Loucy (cell line): ENCODE results near the gene SLC16A7.

Source experiments
- H2AFZ ChIP-seq: fragments of 200-600 bp; sonication (generic); 2 replicates; pipeline ENCODE4 v1.6.0; 2016; ENCODE audit warnings: antibody characterized with exemption, mild to moderate bottlenecking, low read length, moderate library complexity
- H3F3A ChIP-seq: fragments of 200-600 bp; 2 replicates; pipeline ENCODE4 v1.6.0; 2016; ENCODE audit warnings: antibody characterized with exemption, low read depth, mild to moderate bottlenecking
- H3K27me3 ChIP-seq: fragments of 200-600 bp; sonication (generic); 2 replicates; pipeline ENCODE4 v1.6.1; 2014; ENCODE audit warnings: low read length, mild to moderate bottlenecking; ENCODE audit not compliant: insufficient read depth, poor library complexity, severe bottlenecking
- H3K36me3 ChIP-seq: fragments of 200-600 bp; sonication (generic); 2 replicates; pipeline ENCODE4 v1.6.1; 2016; ENCODE audit warnings: low read length; ENCODE audit not compliant: insufficient read depth
- H3K4me1 ChIP-seq: fragments of 200-600 bp; sonication (generic); 2 replicates; pipeline ENCODE4 v1.5.1; 2014; ENCODE audit warnings: low read length, mild to moderate bottlenecking; ENCODE audit not compliant: insufficient read depth, poor library complexity, severe bottlenecking
- H3K4me2 ChIP-seq: fragments of 200-600 bp; sonication (generic); 2 replicates; pipeline ENCODE4 v1.6.0; 2014; ENCODE audit warnings: antibody characterized with exemption, low read length, low read depth, mild to moderate bottlenecking; ENCODE audit not compliant: poor library complexity, severe bottlenecking
- H3K4me3 ChIP-seq: fragments of 200-600 bp; sonication (generic); 2 replicates; pipeline ENCODE4 v1.5.1; 2014; ENCODE audit warnings: low read length, mild to moderate bottlenecking, mixed read lengths; ENCODE audit not compliant: poor library complexity, severe bottlenecking
- H3K79me2 ChIP-seq: fragments of 200-600 bp; sonication (generic); 2 replicates; pipeline ENCODE4 v1.6.1; 2014; ENCODE audit warnings: low read length; ENCODE audit not compliant: insufficient read depth
- H3K9ac ChIP-seq: fragments of 200-600 bp; sonication (generic); 2 replicates; pipeline ENCODE4 v1.6.0; 2014; ENCODE audit warnings: mild to moderate bottlenecking, low read depth, low read length, moderate library complexity; ENCODE audit not compliant: poor library complexity, severe bottlenecking
- H3K9me2 ChIP-seq: fragments of 200-600 bp; sonication (generic); replicated peaks from 2 replicates; pipeline ENCODE4 v1.6.1; 2016; ENCODE audit warnings: low read depth, low read length, mixed read lengths
- H3K9me3 ChIP-seq: fragments of 200-600 bp; sonication (generic); 2 replicates; pipeline ENCODE4 v1.6.1; 2014; ENCODE audit warnings: mild to moderate bottlenecking, antibody characterized with exemption, low read length, low read depth; ENCODE audit not compliant: insufficient read depth
- H4K20me1 ChIP-seq: fragments of 200-600 bp; sonication (generic); 2 replicates; pipeline ENCODE4 v1.6.0; 2014; ENCODE audit warnings: antibody characterized with exemption, low read length, mild to moderate bottlenecking; ENCODE audit not compliant: insufficient read depth, poor library complexity, severe bottlenecking
- EZH2phosphoT487 ChIP-seq: fragments of 200-600 bp; IDR thresholded peaks from 2 replicates; pipeline ENCODE4 v1.6.1; 2018; ENCODE audit warnings: antibody characterized with exemption, mild to moderate bottlenecking, moderate library complexity, borderline replicate concordance
- TF ChIP-seq, protein P1 (sequence below): fragments of 200-600 bp; sonication (generic); conservative IDR thresholded peaks from 2 replicates; pipeline ENCODE4 v1.5.1; 2014; ENCODE audit warnings: mild to moderate bottlenecking, antibody characterized with exemption, low read length

The SLC16A7 gene

GRCh38 chr12:59677857-59678256 is 82.0 kb downstream of the SLC16A7 start:
- no peak overlapping the region for H3K9ac ChIP-seq
- no peak overlapping the region for H3K4me2 ChIP-seq
- no peak overlapping the region for H3K4me3 ChIP-seq
- no peak overlapping the region for H2AFZ ChIP-seq
- H3K27me3 ChIP-seq, result no peaks in the 10 kb centered on the region
- TF ChIP-seq, protein P1, sequence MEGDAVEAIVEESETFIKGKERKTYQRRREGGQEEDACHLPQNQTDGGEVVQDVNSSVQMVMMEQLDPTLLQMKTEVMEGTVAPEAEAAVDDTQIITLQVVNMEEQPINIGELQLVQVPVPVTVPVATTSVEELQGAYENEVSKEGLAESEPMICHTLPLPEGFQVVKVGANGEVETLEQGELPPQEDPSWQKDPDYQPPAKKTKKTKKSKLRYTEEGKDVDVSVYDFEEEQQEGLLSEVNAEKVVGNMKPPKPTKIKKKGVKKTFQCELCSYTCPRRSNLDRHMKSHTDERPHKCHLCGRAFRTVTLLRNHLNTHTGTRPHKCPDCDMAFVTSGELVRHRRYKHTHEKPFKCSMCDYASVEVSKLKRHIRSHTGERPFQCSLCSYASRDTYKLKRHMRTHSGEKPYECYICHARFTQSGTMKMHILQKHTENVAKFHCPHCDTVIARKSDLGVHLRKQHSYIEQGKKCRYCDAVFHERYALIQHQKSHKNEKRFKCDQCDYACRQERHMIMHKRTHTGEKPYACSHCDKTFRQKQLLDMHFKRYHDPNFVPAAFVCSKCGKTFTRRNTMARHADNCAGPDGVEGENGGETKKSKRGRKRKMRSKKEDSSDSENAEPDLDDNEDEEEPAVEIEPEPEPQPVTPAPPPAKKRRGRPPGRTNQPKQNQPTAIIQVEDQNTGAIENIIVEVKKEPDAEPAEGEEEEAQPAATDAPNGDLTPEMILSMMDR, result no peak
- no peak for TF ChIP-seq EZH2phosphoT487
- no peaks in the 10 kb centered on the region for H3K79me2 ChIP-seq
- H3K36me3 ChIP-seq, result peaks cover 8% of the 10 kb centered on the region; the same call in 1 of the 2 replicates
- no peaks in the 10 kb centered on the region for H3F3A ChIP-seq
- H3K9me2 ChIP-seq, result no peaks in the 10 kb centered on the region
- no peaks in the 10 kb centered on the region for H3K4me1 ChIP-seq
- peaks cover 6% of the 10 kb centered on the region; the same call in 1 of the 2 replicates for H3K9me3 ChIP-seq
- H4K20me1 ChIP-seq, result no peaks in the 10 kb centered on the region

DNA sequence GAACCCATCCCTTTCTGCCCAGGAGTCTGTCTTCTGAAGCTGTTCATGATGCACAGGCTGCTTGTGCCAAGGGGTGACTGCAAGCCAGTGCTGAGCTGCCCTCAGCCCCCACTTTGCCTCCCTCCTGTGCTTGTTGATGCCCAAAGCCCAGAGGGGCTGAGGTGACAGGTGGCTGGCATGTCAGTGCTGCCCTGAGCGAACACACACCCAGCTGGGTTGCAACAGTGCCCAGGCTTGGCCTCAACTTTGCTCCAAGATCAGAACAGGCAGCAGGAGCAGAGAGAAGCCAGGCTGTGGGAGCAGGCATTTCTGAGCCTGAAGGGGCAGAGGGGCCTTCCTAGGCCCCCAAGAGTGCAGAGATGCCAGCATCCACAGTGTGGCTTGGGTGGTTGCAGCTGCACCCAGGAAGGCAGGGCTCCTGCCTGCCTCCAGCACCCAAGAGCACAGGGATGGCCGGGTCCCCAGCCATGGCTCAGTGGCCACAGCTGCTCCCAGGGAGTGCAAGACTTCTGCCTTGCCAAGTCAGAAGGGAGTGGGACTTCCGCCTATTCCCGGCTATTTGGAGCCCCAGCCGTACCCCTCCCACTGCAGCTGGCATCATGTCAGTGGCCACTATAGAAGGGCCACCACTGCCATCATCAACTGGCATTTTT is 83.1 kb downstream of the SLC16A7 start:
- Histone ChIP-seq H3K4me2 (no peak overlapping the region), H3K79me2 (no peaks in the 10 kb centered on the region), H2AFZ (no peak overlapping the region), H3K4me1 (no peaks in the 10 kb centered on the region), H3K9me3 (peaks cover 6% of the 10 kb centered on the region; the same call in 1 of the 2 replicates), H3K9ac (no peak overlapping the region), H3K4me3 (no peak overlapping the region), H3K9me2 (no peaks in the 10 kb centered on the region), H4K20me1 (no peaks in the 10 kb centered on the region), H3F3A (no peaks in the 10 kb centered on the region), H3K36me3 (peaks cover 8% of the 10 kb centered on the region; the same call in 1 of the 2 replicates), H3K27me3 (no peaks in the 10 kb centered on the region)
- TF ChIP-seq EZH2phosphoT487, result no peak
- TF ChIP-seq, protein P1, result no peak

- no peaks in the 10 kb centered on the region for H3F3A ChIP-seq
- H3K9me2 ChIP-seq, result no peaks in the 10 kb centered on the region
- H3K9me3 ChIP-seq, result no peaks in the 10 kb centered on the region
- H4K20me1 ChIP-seq, result no peaks in the 10 kb centered on the region
- H3K36me3 ChIP-seq, result no peaks in the 10 kb centered on the region
- no peak overlapping the region for H2AFZ ChIP-seq
- no peaks in the 10 kb centered on the region for H3K27me3 ChIP-seq
- no peak overlapping the region for H3K4me3 ChIP-seq
- H3K9ac ChIP-seq, result no peak overlapping the region
- TF ChIP-seq, protein P1, result no peak
- TF ChIP-seq EZH2phosphoT487, result no peak
- no peak overlapping the region for H3K4me2 ChIP-seq
- H3K4me1 ChIP-seq, result no peaks in the 10 kb centered on the region
- H3K79me2 ChIP-seq, result no peaks in the 10 kb centered on the region
Measured at GRCh38 chr12:59689776-59690175, 93.9 kb downstream of the SLC16A7 start.
